H1 (cell line): ENCODE measurements around the gene PRSS38. TPM values are rescaled to one million over a fixed set of nuclear protein-coding genes. Genes with fewer than 3 reads are reported as not detected.

ENCODE experiments used
- BACH1 ChIP-seq: IDR thresholded peaks from 2 replicates; pipeline ENCODE4 v1.6.1; 2012; ENCODE audit warnings: low read length, improper control_type of control experiment
- BRCA1 ChIP-seq: IDR thresholded peaks from 2 replicates; pipeline ENCODE4 v1.6.1; 2012; ENCODE audit warnings: low read depth, low read length, improper control_type of control experiment
- JUND ChIP-seq: IDR thresholded peaks from 2 replicates; pipeline ENCODE4 v1.6.1; 2011; ENCODE audit warnings: mild to moderate bottlenecking, improper control_type of control experiment, low read length
- KDM1A ChIP-seq: fragments of 200-600, 300-600 bp; sonication (generic); IDR thresholded peaks from 2 replicates; pipeline ENCODE4 v1.7.1; 2016; ENCODE audit warnings: mild to moderate bottlenecking, low read length, borderline replicate concordance
- POLR2AphosphoS5 ChIP-seq: IDR thresholded peaks from 2 replicates; pipeline ENCODE4 v1.6.1; 2011; ENCODE audit warnings: low read depth, low read length
- RNF2 ChIP-seq: fragments of 200-900, 300-1000 bp; sonication (generic); IDR thresholded peaks from 2 replicates; pipeline ENCODE4 v1.7.1; 2016; ENCODE audit warnings: borderline replicate concordance, low read depth, mild to moderate bottlenecking, antibody characterized with exemption, low read length; ENCODE audit not compliant: poor library complexity, severe bottlenecking; ENCODE audit errors: missing control alignments
- YY1 ChIP-seq: IDR thresholded peaks from 2 replicates; pipeline ENCODE4 v1.6.1; 2011; ENCODE audit warnings: low read depth, mild to moderate bottlenecking, low read length
- polyA plus RNA-seq, 7 experiments: library from polyadenylated mRNA; depleted of rRNA in 3 of 7; stranded (reverse) in 5 of 7; unstranded in 2 of 7; fragments of >200 nt in 5 of 7; fragments of 200-250 nt in 2 of 7; gene quantifications; 1 replicate in 5 of 7; 2 replicates in 1 of 7; 4 replicates in 1 of 7; pipeline versions ENCODE4 v1.2.1 to v1.2.3, GENCODE V29; 2011 to 2013; ENCODE audit warnings: missing spikeins in 2 of 7, mixed read lengths in 2 of 7
- total RNA-seq: library from RNA; stranded (reverse); fragmentation: NEBNext Ultra II Directional; extraction: Animal tissue kit (Norgen Biotek cat#: 25700); gene quantifications from 2 replicates; pipeline ENCODE4 v1.2.1, GENCODE V29; 2021
- TF ChIP-seq, protein P1 (sequence below): fragments of 300-600 bp; sonication (generic); IDR thresholded peaks from 2 replicates; pipeline ENCODE4 v1.7.1; 2012; ENCODE audit warnings: low read length, moderate library complexity, mild to moderate bottlenecking, inconsistent platforms; ENCODE audit not compliant: insufficient replicate concordance

Gene PRSS38
- total and polyA plus RNA-seq, 2 of the 8 experiments (the other 6 are each of a cell fraction or from before 2014, with no cell fraction given), result not detected

GRCh38 chr1:227883073-227883520 lies 67.6 kb downstream of the PRSS38 start (continued):
- TF ChIP-seq, protein P1, sequence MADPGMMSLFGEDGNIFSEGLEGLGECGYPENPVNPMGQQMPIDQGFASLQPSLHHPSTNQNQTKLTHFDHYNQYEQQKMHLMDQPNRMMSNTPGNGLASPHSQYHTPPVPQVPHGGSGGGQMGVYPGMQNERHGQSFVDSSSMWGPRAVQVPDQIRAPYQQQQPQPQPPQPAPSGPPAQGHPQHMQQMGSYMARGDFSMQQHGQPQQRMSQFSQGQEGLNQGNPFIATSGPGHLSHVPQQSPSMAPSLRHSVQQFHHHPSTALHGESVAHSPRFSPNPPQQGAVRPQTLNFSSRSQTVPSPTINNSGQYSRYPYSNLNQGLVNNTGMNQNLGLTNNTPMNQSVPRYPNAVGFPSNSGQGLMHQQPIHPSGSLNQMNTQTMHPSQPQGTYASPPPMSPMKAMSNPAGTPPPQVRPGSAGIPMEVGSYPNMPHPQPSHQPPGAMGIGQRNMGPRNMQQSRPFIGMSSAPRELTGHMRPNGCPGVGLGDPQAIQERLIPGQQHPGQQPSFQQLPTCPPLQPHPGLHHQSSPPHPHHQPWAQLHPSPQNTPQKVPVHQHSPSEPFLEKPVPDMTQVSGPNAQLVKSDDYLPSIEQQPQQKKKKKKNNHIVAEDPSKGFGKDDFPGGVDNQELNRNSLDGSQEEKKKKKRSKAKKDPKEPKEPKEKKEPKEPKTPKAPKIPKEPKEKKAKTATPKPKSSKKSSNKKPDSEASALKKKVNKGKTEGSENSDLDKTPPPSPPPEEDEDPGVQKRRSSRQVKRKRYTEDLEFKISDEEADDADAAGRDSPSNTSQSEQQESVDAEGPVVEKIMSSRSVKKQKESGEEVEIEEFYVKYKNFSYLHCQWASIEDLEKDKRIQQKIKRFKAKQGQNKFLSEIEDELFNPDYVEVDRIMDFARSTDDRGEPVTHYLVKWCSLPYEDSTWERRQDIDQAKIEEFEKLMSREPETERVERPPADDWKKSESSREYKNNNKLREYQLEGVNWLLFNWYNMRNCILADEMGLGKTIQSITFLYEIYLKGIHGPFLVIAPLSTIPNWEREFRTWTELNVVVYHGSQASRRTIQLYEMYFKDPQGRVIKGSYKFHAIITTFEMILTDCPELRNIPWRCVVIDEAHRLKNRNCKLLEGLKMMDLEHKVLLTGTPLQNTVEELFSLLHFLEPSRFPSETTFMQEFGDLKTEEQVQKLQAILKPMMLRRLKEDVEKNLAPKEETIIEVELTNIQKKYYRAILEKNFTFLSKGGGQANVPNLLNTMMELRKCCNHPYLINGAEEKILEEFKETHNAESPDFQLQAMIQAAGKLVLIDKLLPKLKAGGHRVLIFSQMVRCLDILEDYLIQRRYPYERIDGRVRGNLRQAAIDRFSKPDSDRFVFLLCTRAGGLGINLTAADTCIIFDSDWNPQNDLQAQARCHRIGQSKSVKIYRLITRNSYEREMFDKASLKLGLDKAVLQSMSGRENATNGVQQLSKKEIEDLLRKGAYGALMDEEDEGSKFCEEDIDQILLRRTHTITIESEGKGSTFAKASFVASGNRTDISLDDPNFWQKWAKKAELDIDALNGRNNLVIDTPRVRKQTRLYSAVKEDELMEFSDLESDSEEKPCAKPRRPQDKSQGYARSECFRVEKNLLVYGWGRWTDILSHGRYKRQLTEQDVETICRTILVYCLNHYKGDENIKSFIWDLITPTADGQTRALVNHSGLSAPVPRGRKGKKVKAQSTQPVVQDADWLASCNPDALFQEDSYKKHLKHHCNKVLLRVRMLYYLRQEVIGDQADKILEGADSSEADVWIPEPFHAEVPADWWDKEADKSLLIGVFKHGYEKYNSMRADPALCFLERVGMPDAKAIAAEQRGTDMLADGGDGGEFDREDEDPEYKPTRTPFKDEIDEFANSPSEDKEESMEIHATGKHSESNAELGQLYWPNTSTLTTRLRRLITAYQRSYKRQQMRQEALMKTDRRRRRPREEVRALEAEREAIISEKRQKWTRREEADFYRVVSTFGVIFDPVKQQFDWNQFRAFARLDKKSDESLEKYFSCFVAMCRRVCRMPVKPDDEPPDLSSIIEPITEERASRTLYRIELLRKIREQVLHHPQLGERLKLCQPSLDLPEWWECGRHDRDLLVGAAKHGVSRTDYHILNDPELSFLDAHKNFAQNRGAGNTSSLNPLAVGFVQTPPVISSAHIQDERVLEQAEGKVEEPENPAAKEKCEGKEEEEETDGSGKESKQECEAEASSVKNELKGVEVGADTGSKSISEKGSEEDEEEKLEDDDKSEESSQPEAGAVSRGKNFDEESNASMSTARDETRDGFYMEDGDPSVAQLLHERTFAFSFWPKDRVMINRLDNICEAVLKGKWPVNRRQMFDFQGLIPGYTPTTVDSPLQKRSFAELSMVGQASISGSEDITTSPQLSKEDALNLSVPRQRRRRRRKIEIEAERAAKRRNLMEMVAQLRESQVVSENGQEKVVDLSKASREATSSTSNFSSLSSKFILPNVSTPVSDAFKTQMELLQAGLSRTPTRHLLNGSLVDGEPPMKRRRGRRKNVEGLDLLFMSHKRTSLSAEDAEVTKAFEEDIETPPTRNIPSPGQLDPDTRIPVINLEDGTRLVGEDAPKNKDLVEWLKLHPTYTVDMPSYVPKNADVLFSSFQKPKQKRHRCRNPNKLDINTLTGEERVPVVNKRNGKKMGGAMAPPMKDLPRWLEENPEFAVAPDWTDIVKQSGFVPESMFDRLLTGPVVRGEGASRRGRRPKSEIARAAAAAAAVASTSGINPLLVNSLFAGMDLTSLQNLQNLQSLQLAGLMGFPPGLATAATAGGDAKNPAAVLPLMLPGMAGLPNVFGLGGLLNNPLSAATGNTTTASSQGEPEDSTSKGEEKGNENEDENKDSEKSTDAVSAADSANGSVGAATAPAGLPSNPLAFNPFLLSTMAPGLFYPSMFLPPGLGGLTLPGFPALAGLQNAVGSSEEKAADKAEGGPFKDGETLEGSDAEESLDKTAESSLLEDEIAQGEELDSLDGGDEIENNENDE, result no peak
- TF ChIP-seq YY1 (no peak), BRCA1 (no peak), JUND (no peak), RNF2 (no peak), BACH1 (no peak), KDM1A (no peak), POLR2AphosphoS5 (no peak)
